Common myeloid progenitor, CD34-positive (primary cell): Measurements from ENCODE around the gene SPP1.

Source experiments
- CTCF ChIA-PET: fragments of 350-600 bp; sonication (Branson Sonifier 250); formaldehyde crosslinking; loops from one replicate; lab custom pipeline; 2021; ENCODE audit warnings: antibody characterized with exemption; lab: Charles Lee
- POLR2A ChIA-PET: fragments of 350-600 bp; sonication (Branson Sonifier 250); formaldehyde crosslinking; loops from one replicate; lab custom pipeline; 2021; ENCODE audit warnings: antibody characterized with exemption; lab: Charles Lee
- DNase-seq, 3 donors: peaks; one replicate each; pipeline versions ENCODE4 v3.0.0 to v3.0.0-alpha.2; 2013
- H3K27ac ChIP-seq, 2 experiments: 1 replicate in 1 of 2; 2 replicates in 1 of 2; pipeline ENCODE4 v1.7.0; 2013; ENCODE audit warnings: inconsistent platforms in 2 of 2, low read length in 2 of 2, mild to moderate bottlenecking in 2 of 2, low read depth in 1 of 2, moderate library complexity in 1 of 2; ENCODE audit not compliant: severe bottlenecking in 2 of 2, insufficient read depth in 1 of 2, poor library complexity in 1 of 2
- H3K27me3 ChIP-seq, 5 experiments: replicated peaks in 2 of 5; 1 replicate in 3 of 5; 2 replicates in 2 of 5; pipeline versions ENCODE4 v1.6.1 to v1.7.0; 2013; ENCODE audit warnings: low read length in 4 of 5, mild to moderate bottlenecking in 2 of 5, moderate library complexity in 2 of 5, inconsistent platforms in 1 of 5; ENCODE audit not compliant: insufficient read depth in 5 of 5, control insufficient read depth in 4 of 5
- H3K36me3 ChIP-seq, 4 experiments: 1 replicate in 2 of 4; 2 replicates in 2 of 4; pipeline versions ENCODE4 v1.6.1 to v1.7.0; 2013; ENCODE audit warnings: low read length in 3 of 4, control low read depth in 1 of 4, mild to moderate bottlenecking in 1 of 4; ENCODE audit not compliant: control insufficient read depth in 4 of 4, insufficient read depth in 4 of 4
- H3K4me1 ChIP-seq, 4 experiments: 1 replicate in 3 of 4; 2 replicates in 1 of 4; pipeline versions ENCODE4 v1.6.1 to v1.7.1; 2013; ENCODE audit warnings: low read length in 3 of 4, mild to moderate bottlenecking in 3 of 4, control low read depth in 1 of 4, inconsistent platforms in 1 of 4, moderate library complexity in 1 of 4; ENCODE audit not compliant: control insufficient read depth in 4 of 4, insufficient read depth in 4 of 4; ENCODE audit errors: control extremely low read depth in 1 of 4
- H3K4me3 ChIP-seq, 7 experiments: 1 replicate in 4 of 7; 2 replicates in 3 of 7; pipeline versions ENCODE4 v1.5.1 to v1.7.0; 2013; ENCODE audit warnings: mild to moderate bottlenecking in 7 of 7, low read length in 6 of 7, moderate library complexity in 6 of 7, inconsistent platforms in 2 of 7, low read depth in 2 of 7, control low read depth in 1 of 7; ENCODE audit not compliant: insufficient read depth in 4 of 7, control insufficient read depth in 1 of 7; ENCODE audit errors: extremely low read depth in 1 of 7
- H3K9me3 ChIP-seq, 5 experiments: 1 replicate in 4 of 5; 2 replicates in 1 of 5; pipeline versions ENCODE4 v1.6.1 to v1.7.1; 2013; ENCODE audit warnings: low read length in 4 of 5, mild to moderate bottlenecking in 2 of 5, inconsistent platforms in 1 of 5, low read depth in 1 of 5, moderate library complexity in 1 of 5; ENCODE audit not compliant: control insufficient read depth in 4 of 5, insufficient read depth in 2 of 5; ENCODE audit errors: control extremely low read depth in 1 of 5
- WGBS: methylation state at CpG from one replicate; pipeline ENCODE4 v1.1.5; 2013; ENCODE audit not compliant: insufficient coverage; 5-methylcytosine and 5-hydroxymethylcytosine counted together

SPP1 gene

GRCh38 chr4:88002786-88003185 is 27.3 kb downstream of the SPP1 start:
- no peak overlapping the region for H3K4me3 ChIP-seq
- peaks cover 0 to 12% (median 7%) of the 10 kb centered on the region in 4 experiments for H3K4me1 ChIP-seq
- H3K27me3 ChIP-seq = no peaks in the 10 kb centered on the region
- no peaks in the 10 kb centered on the region for H3K36me3 ChIP-seq
- ChIA-PET CTCF (no interaction called here), POLR2A (no interaction called here)
- DNase-seq = peak in 2 of 3 donors; percentile 52 to 59
- no peak overlapping the region for H3K27ac ChIP-seq
- no peaks in the 10 kb centered on the region for H3K9me3 ChIP-seq
- WGBS = 60% methylated on average over 3 of the region's 4 CpGs

GRCh38 chr4:88003261-88003660 is 27.7 kb downstream of the SPP1 start:
- H3K4me3 ChIP-seq = no peak overlapping the region
- DNase-seq = no peak
- CTCF ChIA-PET = no interaction called here
- POLR2A ChIA-PET = no interaction called here
- H3K9me3 ChIP-seq = no peaks in the 10 kb centered on the region
- peaks cover 0 to 12% (median 7%) of the 10 kb centered on the region in 4 experiments for H3K4me1 ChIP-seq
- H3K27me3 ChIP-seq = no peaks in the 10 kb centered on the region
- no peak overlapping the region for H3K27ac ChIP-seq
- no peaks in the 10 kb centered on the region for H3K36me3 ChIP-seq
- WGBS = 89% methylated on average over 3 of the region's 3 CpGs

- Histone ChIP-seq H3K27me3 (no peaks in the 10 kb centered on the region), H3K27ac (no peak overlapping the region), H3K4me1 (peaks cover 14 to 27% (median 19%) of the 10 kb centered on the region in 4 experiments), H3K9me3 (no peaks in the 10 kb centered on the region), H3K4me3 (no peak overlapping the region), H3K36me3 (no peaks in the 10 kb centered on the region)
- 100% methylated on average over 2 of the region's 2 CpGs for WGBS
- POLR2A ChIA-PET = no interaction called here
- CTCF ChIA-PET = interaction anchor here (0.9 to 2.9 kb wide), 6 partner anchors 17 to 155 kb away, joined by 3 to 8 read pairs (median 4); no protein-coding TSS in a partner anchor
- no peak for DNase-seq
These were observed 29.6 kb downstream of the SPP1 start for GRCh38 chr4:88005076-88005475.

- CTCF ChIA-PET = interaction anchor here (0.9 to 2.9 kb wide), 5 partner anchors 16 to 156 kb away, joined by 3 to 8 read pairs (median 3); no protein-coding TSS in a partner anchor
- Histone ChIP-seq H3K4me1 (peaks cover 22 to 36% (median 28%) of the 10 kb centered on the region in 4 experiments), H3K27ac (no peak overlapping the region), H3K36me3 (no peaks in the 10 kb centered on the region), H3K4me3 (no peak overlapping the region), H3K27me3 (no peaks in the 10 kb centered on the region), H3K9me3 (no peaks in the 10 kb centered on the region)
- POLR2A ChIA-PET = no interaction called here
- 92% methylated on average over 8 of the region's 10 CpGs for WGBS
- DNase-seq = no peak
These were observed 30.4 kb downstream of the SPP1 start for GRCh38 chr4:88005946-88006345.

- H3K4me3 ChIP-seq = peak overlapping the region; percentile 78 to 93 (median 86)
- no peak overlapping the region for H3K27ac ChIP-seq
- peaks cover 28 to 46% (median 36%) of the 10 kb centered on the region in 4 experiments for H3K4me1 ChIP-seq
- no peaks in the 10 kb centered on the region for H3K27me3 ChIP-seq
- ChIA-PET CTCF (interaction anchor here (2.9 kb wide), 1 partner anchor 21 kb away, joined by 8 read pairs; no protein-coding TSS in a partner anchor), POLR2A (no interaction called here)
- peak in 2 of 3 donors; percentile 25 to 44 for DNase-seq
- no peaks in the 10 kb centered on the region for H3K36me3 ChIP-seq
- 83% methylated on average over 8 of the region's 10 CpGs for WGBS
- no peaks in the 10 kb centered on the region for H3K9me3 ChIP-seq
These were observed 31.4 kb downstream of the SPP1 start for GRCh38 chr4:88006956-88007303.

DNA sequence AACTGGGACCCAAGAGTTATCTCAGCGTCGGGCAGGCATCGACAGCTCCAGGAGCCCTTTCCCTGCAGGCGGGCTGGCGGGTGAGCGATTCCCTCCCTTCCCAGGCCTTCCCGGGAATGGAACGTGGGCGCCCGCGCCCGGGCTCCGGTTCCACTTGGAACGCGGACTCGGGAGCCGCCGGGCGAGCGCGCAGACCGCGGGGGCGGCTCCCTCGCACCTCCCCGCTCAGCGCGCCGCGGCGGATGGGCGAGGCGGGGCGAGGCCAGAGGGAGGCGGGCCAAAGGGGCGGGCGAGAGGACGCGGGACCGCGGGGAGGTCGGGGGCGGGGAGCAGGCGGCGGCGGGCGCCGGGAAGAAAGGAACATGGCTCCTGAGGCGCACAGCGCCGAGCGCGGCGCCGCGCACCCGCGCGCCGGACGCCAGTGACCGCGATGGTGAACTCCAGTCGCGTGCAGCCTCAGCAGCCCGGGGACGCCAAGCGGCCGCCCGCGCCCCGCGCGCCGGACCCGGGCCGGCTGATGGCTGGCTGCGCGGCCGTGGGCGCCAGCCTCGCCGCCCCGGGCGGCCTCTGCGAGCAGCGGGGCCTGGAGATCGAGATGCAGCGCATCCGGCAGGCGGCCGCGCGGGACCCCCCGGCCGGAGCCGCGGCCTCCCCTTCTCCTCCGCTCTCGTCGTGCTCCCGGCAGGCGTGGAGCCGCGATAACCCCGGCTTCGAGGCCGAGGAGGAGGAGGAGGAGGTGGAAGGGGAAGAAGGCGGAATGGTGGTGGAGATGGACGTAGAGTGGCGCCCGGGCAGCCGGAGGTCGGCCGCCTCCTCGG is 32.0 kb downstream of the SPP1 start, which contains the start of gene PKD2:
Gene PKD2 (plus strand): TSS at position 332 of the 818 bp plus-strand sequence. CDS start 99 bp downstream, at position 431.
- WGBS = under 1% methylated on average over 87 of the region's 116 CpGs
- peak within 1 kb of the TSS; percentile 78 to 93 (median 86) for H3K4me3 ChIP-seq
- ChIA-PET CTCF (no interaction called here), POLR2A (no interaction called here)
- no peaks in the 10 kb centered on the region for H3K36me3 ChIP-seq
- H3K27me3 ChIP-seq = no peaks in the 10 kb centered on the region
- peak within 1 kb of the TSS; percentile 62 to 71 for H3K27ac ChIP-seq
- H3K4me1 ChIP-seq = peaks cover 31 to 50% (median 40%) of the 10 kb centered on the region in 4 experiments
- DNase-seq = peak; percentile 66 to 84 (median 78)
- no peaks in the 10 kb centered on the region for H3K9me3 ChIP-seq
